Osteocyte (in vitro differentiated cells): ENCODE measurements around the gene MYH1. TPM values are rescaled to one million over a fixed set of nuclear protein-coding genes. Genes with fewer than 3 reads are reported as not detected.

Experiments
- DNase-seq: peaks from one replicate; pipeline ENCODE4 v3.0.0; 2021; ENCODE audit warnings: mixed read lengths; ENCODE audit not compliant: unreplicated experiment; ENCODE audit errors: extremely low spot score
- H3K27ac Mint-ChIP-seq: one replicate; pipeline ENCODE4 v1.8.0; 2021; ENCODE audit warnings: mild to moderate bottlenecking, mixed read lengths; ENCODE audit not compliant: unreplicated experiment
- H3K27me3 Mint-ChIP-seq: one replicate; pipeline ENCODE4 v1.8.0; 2021; ENCODE audit warnings: mixed read lengths; ENCODE audit not compliant: unreplicated experiment
- H3K36me3 Mint-ChIP-seq: one replicate; pipeline ENCODE4 v1.8.0; 2021; ENCODE audit warnings: mixed read lengths; ENCODE audit not compliant: unreplicated experiment
- H3K4me1 Mint-ChIP-seq: one replicate; pipeline ENCODE4 v1.8.0; 2021; ENCODE audit warnings: mixed read lengths; ENCODE audit not compliant: unreplicated experiment
- H3K4me3 Mint-ChIP-seq: one replicate; pipeline ENCODE4 v1.8.0; 2021; ENCODE audit warnings: mild to moderate bottlenecking, moderate library complexity, mixed read lengths; ENCODE audit not compliant: unreplicated experiment
- H3K9me3 Mint-ChIP-seq: one replicate; pipeline ENCODE4 v1.8.0; 2021; ENCODE audit warnings: mixed read lengths; ENCODE audit not compliant: unreplicated experiment
- CTCF ChIP-seq: fragments of 200-600 bp; sonication (generic); IDR thresholded peaks from 2 replicates; pipeline ENCODE4 v1.5.0; 2021; ENCODE audit warnings: antibody characterized with exemption, mild to moderate bottlenecking, moderate library complexity
- total RNA-seq: library from RNA; stranded (reverse); gene quantifications from 2 replicates; pipeline ENCODE4 v1.2.1, GENCODE V29; 2021

Gene MYH1
- total RNA-seq, 1 donor from 2014 or later: not detected

GRCh38 chr17:10463402-10463801 lies 54.9 kb downstream of the MYH1 start:
- no peak for DNase-seq
- Mint-ChIP-seq H3K4me1 (no peaks in the 10 kb centered on the region), H3K4me3 (no peak overlapping the region), H3K9me3 (peaks cover 13% of the 10 kb centered on the region), H3K27me3 (no peaks in the 10 kb centered on the region), H3K36me3 (no peaks in the 10 kb centered on the region), H3K27ac (no peak overlapping the region)
- TF ChIP-seq CTCF: no peak

GRCh38 chr17:10460062-10460461 lies 58.3 kb downstream of the MYH1 start:
- DNase-seq: no peak
- TF ChIP-seq CTCF: no peak
- Mint-ChIP-seq H3K27me3 (no peaks in the 10 kb centered on the region), H3K36me3 (no peaks in the 10 kb centered on the region), H3K4me3 (no peak overlapping the region), H3K27ac (no peak overlapping the region), H3K9me3 (peaks cover 9% of the 10 kb centered on the region), H3K4me1 (no peaks in the 10 kb centered on the region)

- DNase-seq: no peak
- Mint-ChIP-seq H3K4me3 (no peak overlapping the region), H3K9me3 (no peaks in the 10 kb centered on the region), H3K4me1 (no peaks in the 10 kb centered on the region), H3K36me3 (no peaks in the 10 kb centered on the region), H3K27me3 (no peaks in the 10 kb centered on the region), H3K27ac (no peak overlapping the region)
- TF ChIP-seq CTCF: no peak
Observed at GRCh38 chr17:10458701-10459100, 59.6 kb downstream of the MYH1 start.

- Mint-ChIP-seq H3K27me3 (no peaks in the 10 kb centered on the region), H3K36me3 (no peaks in the 10 kb centered on the region), H3K4me3 (no peak overlapping the region), H3K9me3 (no peaks in the 10 kb centered on the region), H3K4me1 (no peaks in the 10 kb centered on the region), H3K27ac (no peak overlapping the region)
- no peak for DNase-seq
- TF ChIP-seq CTCF: no peak
Observed at GRCh38 chr17:10457952-10458351, 60.4 kb downstream of the MYH1 start.

GRCh38 chr17:10447026-10447931 lies 71.1 kb downstream of the MYH1 start:
- H3K9me3 Mint-ChIP-seq: peaks cover 5% of the 10 kb centered on the region

More at GRCh38 chr17:10447026-10447931, 71.1 kb downstream of the MYH1 start:
- Mint-ChIP-seq H3K4me3 (no peak overlapping the region), H3K27ac (no peak overlapping the region), H3K27me3 (no peaks in the 10 kb centered on the region), H3K4me1 (no peaks in the 10 kb centered on the region), H3K36me3 (no peaks in the 10 kb centered on the region)
- no peak for DNase-seq
- TF ChIP-seq CTCF: no peak
